Suppressor macrophage (primary cell): ENCODE data around the gene EEF1G.

Source experiments
- DNase-seq, 4 experiments: peaks; one replicate each; pipeline ENCODE4 v3.0.0-alpha.2; 2020 to 2022

EEF1G gene

DNA sequence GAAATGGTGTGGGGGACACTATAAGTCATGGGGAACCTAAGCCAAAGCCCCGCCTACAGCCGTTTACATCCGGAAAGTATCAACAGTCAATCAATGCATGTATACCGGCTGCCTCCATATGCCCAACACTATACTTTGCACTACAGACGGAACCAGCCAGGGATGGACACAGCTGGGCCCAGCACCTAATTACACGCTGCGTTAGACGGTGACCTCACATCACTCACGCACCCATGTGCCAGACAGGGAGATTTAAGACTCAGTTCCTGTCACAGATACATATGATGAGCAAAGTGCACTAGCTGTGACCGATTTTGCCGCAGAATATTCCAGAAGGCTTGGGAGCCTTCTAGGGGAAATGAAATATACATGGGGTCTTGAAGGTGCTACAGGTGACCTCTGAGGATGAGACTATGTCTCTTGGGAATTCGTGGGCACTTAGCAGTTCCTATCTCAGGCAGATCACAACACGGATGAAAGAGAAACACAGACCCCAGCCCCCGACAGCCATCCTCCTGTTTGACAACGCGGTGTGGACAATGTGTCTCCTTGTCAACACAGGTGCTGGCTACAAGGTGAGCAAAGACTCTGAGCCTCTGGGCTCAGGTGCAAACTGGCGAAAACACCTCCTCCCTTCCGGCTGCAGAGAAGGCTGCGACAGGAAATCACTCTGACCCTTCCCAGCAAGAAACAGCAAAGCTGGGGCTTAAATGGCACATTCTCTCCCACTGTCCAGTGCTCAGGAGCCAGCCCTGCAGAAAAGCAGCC, 35.0 kb downstream of the EEF1G start:
- DNase-seq, result no peak

DNA sequence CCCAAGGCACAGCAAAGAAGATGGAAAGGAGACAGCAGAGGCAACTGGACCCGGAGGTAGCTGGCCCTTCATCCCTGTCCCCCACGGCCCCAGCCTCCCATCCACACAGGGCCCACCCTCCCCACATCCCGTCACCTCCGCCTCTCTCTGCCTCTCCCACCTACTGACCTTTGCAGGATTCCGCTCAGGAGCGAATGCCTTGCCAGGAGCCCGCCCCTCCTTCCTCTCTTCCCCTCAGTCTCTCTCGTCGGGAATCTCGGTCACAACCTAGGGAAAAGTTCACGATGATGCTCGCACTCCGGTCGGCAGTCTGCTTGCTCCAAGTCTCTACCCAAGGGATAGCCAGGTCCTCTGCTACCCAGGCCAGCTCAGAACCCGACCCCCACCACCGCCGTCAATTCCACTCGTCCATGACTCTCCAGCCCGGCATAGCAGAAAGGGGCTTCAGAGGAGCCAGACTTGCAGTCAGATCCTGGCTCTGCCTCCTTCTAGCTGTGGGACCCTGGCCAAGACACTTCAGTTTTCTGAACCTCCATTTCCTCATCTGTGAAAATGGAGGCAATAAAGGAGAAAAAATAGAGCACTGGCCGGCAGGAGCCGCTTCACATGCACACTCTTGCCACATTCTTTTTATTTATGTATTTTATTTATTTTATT, 37.3 kb downstream of the EEF1G start:
- DNase-seq, result no peak

DNA sequence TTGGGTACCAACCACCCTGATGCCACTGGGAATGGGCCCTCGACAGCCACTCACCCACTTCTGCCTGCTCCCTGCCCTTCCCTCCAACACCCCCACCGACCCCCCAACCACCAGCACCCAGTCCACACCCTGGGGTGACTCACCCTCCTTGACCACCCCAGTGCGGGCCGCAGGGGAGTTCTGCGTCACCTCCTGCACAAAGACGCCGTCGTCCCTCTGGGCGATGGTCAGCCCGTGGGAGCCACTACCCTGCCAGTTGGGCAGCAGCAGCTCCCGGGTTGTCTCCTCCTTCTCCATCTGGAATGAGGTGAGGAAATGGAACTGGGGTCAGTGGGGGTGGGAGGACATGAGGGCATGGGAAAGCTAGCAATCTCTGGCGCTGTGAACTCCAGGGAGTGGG, 37.9 kb downstream of the EEF1G start:
- no peak for DNase-seq

DNA sequence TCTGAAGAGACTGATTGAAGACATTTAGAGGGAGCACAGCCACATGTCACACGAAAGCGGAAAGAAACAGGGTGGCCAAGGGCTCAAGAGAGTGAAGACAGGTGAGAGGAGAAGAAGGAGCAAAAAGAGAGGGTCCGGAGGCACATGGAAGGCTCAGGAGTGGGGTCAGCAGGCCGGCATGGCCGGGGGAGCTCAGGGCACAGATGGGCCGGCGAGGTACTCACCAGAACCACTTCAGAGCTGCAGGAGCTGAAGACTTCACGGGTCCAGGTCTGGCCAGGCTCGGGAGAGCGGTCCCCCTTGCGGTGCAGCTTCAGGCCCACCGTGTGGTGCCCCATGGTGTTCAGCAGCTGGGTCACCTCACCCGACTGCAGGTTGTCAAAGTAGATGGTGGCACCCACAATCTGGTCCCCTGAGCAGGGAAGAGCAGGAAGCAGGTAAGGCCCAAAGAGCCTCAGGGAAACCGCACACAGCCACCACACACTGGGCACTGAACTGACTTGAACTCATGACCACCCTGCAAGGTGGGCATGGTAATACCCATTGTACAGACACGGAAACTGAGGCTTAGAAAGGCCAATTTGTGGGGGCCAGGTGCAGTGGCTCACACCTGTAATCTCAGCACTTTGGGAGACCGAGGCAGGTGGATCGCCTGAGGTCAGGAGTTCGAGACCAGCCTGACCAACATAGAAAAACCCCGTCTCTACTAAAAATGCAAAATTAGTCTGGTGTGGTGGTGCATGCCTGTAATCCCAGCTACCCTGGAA, 38.7 kb downstream of the EEF1G start:
- DNase-seq, result no peak

DNA sequence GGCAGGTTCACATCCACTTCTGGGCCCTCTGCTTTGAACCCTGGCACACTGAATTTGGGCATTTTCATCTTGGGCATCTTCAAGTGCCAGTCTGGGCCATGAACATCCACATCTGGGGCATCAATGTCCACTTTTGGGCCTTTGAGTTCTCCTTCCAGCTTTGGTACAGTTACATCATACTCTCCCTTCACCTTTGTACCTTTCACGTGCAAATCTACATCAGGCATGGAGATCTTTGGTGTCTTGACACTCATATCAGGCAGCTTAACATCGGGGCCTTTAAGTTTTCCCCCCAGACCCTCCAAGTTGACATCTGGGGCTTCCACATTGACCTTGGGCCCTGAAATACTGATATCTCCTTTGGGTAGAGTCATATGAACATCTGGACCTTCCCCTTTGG, 41.6 kb downstream of the EEF1G start:
- DNase-seq, result no peak

DNA sequence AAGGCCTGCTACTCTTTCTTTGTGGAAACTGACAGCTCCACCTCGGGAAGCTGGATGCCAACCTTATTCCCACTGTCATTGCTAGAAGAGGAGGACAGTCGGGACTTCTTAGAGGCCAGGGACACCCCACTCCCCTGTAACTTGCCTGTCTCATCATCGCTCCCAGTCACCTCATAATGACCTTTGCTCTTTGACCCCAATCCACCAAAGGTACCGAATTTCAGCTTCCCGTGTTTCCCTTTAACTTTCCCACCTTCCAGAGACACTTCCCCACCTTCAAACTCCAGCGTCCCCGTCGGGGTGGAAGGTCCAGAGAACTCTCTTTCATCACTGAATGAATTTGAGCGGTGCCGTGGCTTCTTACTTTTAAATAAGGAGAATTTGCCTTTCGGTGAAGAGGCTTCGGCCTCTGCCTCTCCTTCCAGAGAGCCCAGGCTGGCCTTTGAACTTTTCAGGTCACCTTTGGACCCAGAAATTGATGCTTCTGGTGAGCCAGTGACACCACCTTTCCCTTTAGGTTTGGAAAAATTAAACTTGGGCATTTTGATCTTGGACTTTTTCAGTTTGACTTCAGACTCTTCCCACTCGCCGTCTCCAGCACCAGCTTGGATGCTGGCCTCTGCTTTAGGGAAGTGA, 56.8 kb downstream of the EEF1G start:
- no peak for DNase-seq

DNA sequence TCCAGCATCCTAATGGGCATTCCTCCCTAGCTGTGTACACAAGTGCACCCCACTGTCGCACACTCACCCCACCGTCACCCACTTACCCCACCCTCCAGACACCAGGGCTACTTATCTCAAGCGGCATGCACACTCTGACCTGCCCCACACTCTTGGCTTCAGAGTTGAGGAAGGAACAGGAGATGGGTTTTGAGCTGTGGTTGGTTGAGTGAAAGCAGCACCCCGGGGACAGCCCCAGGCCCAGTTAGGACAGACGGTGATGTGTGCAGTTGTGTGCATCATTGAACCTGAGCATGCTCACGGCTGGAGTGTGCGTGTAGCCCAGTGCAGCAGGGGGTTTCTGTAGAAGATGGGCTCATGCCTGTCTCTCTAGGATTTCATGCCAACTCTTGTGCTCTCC, 59.5 kb downstream of the EEF1G start:
- no peak for DNase-seq

DNA sequence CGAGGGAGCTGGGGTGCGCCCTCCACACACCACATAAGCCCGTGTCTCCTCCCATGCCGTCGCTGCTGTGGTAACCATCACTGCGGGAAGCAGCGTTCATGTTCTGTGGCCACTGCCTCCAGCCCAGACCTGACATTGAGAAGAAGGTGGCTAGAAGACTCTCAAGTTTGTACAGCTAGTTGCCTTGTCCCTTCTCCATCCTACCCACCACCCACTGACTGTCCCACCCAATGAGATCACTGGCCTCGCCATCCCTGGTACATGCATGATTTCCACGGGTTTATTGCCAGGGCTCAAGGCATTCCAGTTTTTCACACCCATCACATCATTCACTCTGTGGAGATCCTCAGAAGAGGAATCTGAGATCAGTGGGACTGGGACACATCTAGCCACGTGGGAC, 60.1 kb downstream of the EEF1G start:
- DNase-seq, result no peak

DNA sequence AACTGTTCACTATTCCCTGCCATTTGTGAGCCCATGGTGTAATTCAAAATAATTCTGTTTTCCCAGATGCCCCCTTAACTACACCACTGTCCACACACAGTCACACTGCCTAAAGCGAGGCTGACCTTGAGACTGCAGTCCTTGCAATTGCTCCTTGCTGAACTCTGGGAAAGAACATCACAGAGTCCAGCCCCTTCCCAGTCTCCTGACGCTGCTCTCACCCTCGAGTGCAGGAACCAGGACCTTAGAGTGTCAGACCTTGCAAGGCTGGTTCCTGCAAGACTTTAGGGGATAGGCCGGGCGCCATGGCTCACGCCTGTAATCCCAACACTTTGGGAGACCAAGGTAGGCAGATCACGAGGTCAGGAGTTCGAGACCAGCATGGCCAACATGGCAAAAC, 60.7 kb downstream of the EEF1G start:
- no peak for DNase-seq
